ENCODE data around the gene IVD. TPM values are rescaled to one million over a fixed set of nuclear protein-coding genes. Genes with fewer than 3 reads are reported as not detected.

Gene IVD
- total and polyA plus RNA-seq, 2 of the 8 experiments (the other 6 are each of a cell fraction or from before 2014, with no cell fraction given), result 55.2 to 78.8 TPM

Other genes with a start within 250 kb of the IVD start
- 144 and 153 TPM in 2 replicates for gene BUB1B, start 244.7 kb upstream of the IVD start, total RNA-seq (2021; fragmentation: NEBNext Ultra II Directional; extraction: Animal tissue kit (Norgen Biotek cat#: 25700))
- 31.7 and 48.9 TPM in 2 replicates for gene BUB1B, start 244.7 kb upstream of the IVD start, polyA plus RNA-seq (2011; rRNA removed)
- 9.0 and 9.4 TPM in 2 replicates for gene PAK6, start 166.7 kb upstream of the IVD start, total RNA-seq (2021; fragmentation: NEBNext Ultra II Directional; extraction: Animal tissue kit (Norgen Biotek cat#: 25700))
- 6.9 and 12.5 TPM in 2 replicates for gene PAK6, start 166.7 kb upstream of the IVD start, polyA plus RNA-seq (2011; rRNA removed)
- gene ANKRD63, start 122.7 kb upstream of the IVD start, total RNA-seq (2021; fragmentation: NEBNext Ultra II Directional; extraction: Animal tissue kit (Norgen Biotek cat#: 25700)), result 0.26 TPM in 1 of 2 replicates, not detected in the other
- gene ANKRD63, start 122.7 kb upstream of the IVD start, polyA plus RNA-seq (2011; rRNA removed), result 0.16 and 0.18 TPM in 2 replicates
- gene PLCB2, start 97.9 kb upstream of the IVD start, total RNA-seq (2021; fragmentation: NEBNext Ultra II Directional; extraction: Animal tissue kit (Norgen Biotek cat#: 25700)), result 8.4 and 9.4 TPM in 2 replicates
- gene PLCB2, start 97.9 kb upstream of the IVD start, polyA plus RNA-seq (2011; rRNA removed), result 7.2 and 11.3 TPM in 2 replicates
- 35.1 and 38.2 TPM in 2 replicates for gene INAFM2, start 82.1 kb upstream of the IVD start, total RNA-seq (2021; fragmentation: NEBNext Ultra II Directional; extraction: Animal tissue kit (Norgen Biotek cat#: 25700))
- gene INAFM2, start 82.1 kb upstream of the IVD start, polyA plus RNA-seq (2011; rRNA removed), result 9.6 and 15.3 TPM in 2 replicates
- gene CCDC9B, start 64.9 kb upstream of the IVD start, total RNA-seq (2021; fragmentation: NEBNext Ultra II Directional; extraction: Animal tissue kit (Norgen Biotek cat#: 25700)), result 0.33 and 0.78 TPM in 2 replicates
- 0.45 and 0.63 TPM in 2 replicates for gene CCDC9B, start 64.9 kb upstream of the IVD start, polyA plus RNA-seq (2011; rRNA removed)
- gene PHGR1, start 54.8 kb upstream of the IVD start, total RNA-seq (2021; fragmentation: NEBNext Ultra II Directional; extraction: Animal tissue kit (Norgen Biotek cat#: 25700)), result not detected in 2 replicates
- gene PHGR1, start 54.8 kb upstream of the IVD start, polyA plus RNA-seq (2011; rRNA removed), result not detected in 2 replicates
- 1.2 and 3.4 TPM in 2 replicates for gene DISP2, start 47.6 kb upstream of the IVD start, total RNA-seq (2021; fragmentation: NEBNext Ultra II Directional; extraction: Animal tissue kit (Norgen Biotek cat#: 25700))
- 0.45 and 0.72 TPM in 2 replicates for gene DISP2, start 47.6 kb upstream of the IVD start, polyA plus RNA-seq (2011; rRNA removed)
- gene KNSTRN, start 23.1 kb upstream of the IVD start, total RNA-seq (2021; fragmentation: NEBNext Ultra II Directional; extraction: Animal tissue kit (Norgen Biotek cat#: 25700)), result 67.4 and 79.4 TPM in 2 replicates
- gene KNSTRN, start 23.1 kb upstream of the IVD start, polyA plus RNA-seq (2011; rRNA removed), result 18.6 and 25.1 TPM in 2 replicates
- gene BAHD1, start 35.2 kb downstream of the IVD start, total RNA-seq (2021; fragmentation: NEBNext Ultra II Directional; extraction: Animal tissue kit (Norgen Biotek cat#: 25700)), result 38.9 and 40.0 TPM in 2 replicates
- gene BAHD1, start 35.2 kb downstream of the IVD start, polyA plus RNA-seq (2011; rRNA removed), result 15.0 and 23.4 TPM in 2 replicates
- gene CHST14, start 65.2 kb downstream of the IVD start, total RNA-seq (2021; fragmentation: NEBNext Ultra II Directional; extraction: Animal tissue kit (Norgen Biotek cat#: 25700)), result 17.7 and 20.3 TPM in 2 replicates
- gene CHST14, start 65.2 kb downstream of the IVD start, polyA plus RNA-seq (2011; rRNA removed), result 13.4 and 15.2 TPM in 2 replicates
- 10.2 and 12.1 TPM in 2 replicates for gene CCDC32, start 159.2 kb downstream of the IVD start, total RNA-seq (2021; fragmentation: NEBNext Ultra II Directional; extraction: Animal tissue kit (Norgen Biotek cat#: 25700))
- gene CCDC32, start 159.2 kb downstream of the IVD start, polyA plus RNA-seq (2011; rRNA removed), result 2.9 and 8.9 TPM in 2 replicates
- gene RPUSD2, start 163.5 kb downstream of the IVD start, total RNA-seq (2021; fragmentation: NEBNext Ultra II Directional; extraction: Animal tissue kit (Norgen Biotek cat#: 25700)), result 25.1 and 28.5 TPM in 2 replicates
- 14.5 and 19.9 TPM in 2 replicates for gene RPUSD2, start 163.5 kb downstream of the IVD start, polyA plus RNA-seq (2011; rRNA removed)
- 22.3 and 22.5 TPM in 2 replicates for gene KNL1, start 188.5 kb downstream of the IVD start, total RNA-seq (2021; fragmentation: NEBNext Ultra II Directional; extraction: Animal tissue kit (Norgen Biotek cat#: 25700))
- 2.7 and 4.4 TPM in 2 replicates for gene KNL1, start 188.5 kb downstream of the IVD start, polyA plus RNA-seq (2011; rRNA removed)